GM10266 (cell line): ENCODE measurements around the gene APOA1.
A peak's percentile ranks its signal among the peaks of the same experiment; 100 is the strongest.

Source experiments
- DNase-seq: peaks from one replicate; pipeline ENCODE4 v3.0.0; 2012; ENCODE audit errors: extremely low spot score
- TF ChIP-seq, protein P1 (sequence below): IDR thresholded peaks from 2 replicates; pipeline ENCODE4 v1.5.1; 2012; ENCODE audit warnings: mild to moderate bottlenecking, low read depth; ENCODE audit not compliant: control insufficient read depth, insufficient read depth; ENCODE audit errors: missing control alignments

APOA1 gene

DNA sequence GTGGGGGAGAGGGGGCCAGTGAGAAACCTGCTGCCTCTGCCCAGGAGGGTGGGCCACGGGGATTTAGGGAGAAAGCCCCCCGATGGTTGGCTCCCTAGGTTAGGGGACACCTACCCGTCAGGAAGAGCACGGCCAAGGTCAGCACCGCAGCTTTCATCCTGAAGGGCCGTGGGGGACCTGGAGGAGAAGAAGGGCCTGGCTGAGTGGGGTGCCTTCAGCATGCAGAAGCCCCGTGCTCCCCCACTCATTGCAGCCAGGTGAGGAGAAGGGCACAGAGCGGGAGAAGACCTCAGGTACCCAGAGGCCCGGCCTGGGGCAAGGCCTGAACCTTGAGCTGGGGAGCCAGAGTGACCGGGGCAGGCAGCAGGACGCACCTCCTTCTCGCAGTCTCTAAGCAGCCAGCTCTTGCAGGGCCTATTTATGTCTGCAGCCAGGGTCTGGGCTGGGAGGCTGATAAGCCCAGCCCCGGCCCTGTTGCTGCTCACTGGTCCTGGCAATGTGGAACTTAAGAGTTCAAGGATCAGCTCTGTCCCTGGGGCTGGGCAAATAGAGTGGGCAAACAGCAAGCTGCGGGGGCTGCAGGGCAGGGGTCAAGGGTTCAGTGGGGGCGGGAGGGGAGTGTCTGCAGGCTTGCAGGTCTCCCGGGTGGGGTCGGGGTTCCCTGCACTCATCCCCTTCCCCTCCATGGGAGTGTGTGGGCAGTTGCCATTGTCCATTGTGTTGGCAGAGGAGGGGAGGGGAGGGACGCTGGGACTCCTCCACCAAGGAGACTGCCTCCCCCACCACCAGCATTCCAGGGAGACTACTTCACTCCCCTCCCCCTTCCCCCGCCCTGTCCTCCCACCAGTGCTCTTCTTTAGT is at the start of gene APOA1:
APOA1 (minus strand) TSS at position 392 of the 861 bp plus-strand sequence; CDS start at position 157, 235 bp downstream.
- DNase-seq: no peak
- TF ChIP-seq, protein P1, sequence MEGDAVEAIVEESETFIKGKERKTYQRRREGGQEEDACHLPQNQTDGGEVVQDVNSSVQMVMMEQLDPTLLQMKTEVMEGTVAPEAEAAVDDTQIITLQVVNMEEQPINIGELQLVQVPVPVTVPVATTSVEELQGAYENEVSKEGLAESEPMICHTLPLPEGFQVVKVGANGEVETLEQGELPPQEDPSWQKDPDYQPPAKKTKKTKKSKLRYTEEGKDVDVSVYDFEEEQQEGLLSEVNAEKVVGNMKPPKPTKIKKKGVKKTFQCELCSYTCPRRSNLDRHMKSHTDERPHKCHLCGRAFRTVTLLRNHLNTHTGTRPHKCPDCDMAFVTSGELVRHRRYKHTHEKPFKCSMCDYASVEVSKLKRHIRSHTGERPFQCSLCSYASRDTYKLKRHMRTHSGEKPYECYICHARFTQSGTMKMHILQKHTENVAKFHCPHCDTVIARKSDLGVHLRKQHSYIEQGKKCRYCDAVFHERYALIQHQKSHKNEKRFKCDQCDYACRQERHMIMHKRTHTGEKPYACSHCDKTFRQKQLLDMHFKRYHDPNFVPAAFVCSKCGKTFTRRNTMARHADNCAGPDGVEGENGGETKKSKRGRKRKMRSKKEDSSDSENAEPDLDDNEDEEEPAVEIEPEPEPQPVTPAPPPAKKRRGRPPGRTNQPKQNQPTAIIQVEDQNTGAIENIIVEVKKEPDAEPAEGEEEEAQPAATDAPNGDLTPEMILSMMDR: no peak

DNA sequence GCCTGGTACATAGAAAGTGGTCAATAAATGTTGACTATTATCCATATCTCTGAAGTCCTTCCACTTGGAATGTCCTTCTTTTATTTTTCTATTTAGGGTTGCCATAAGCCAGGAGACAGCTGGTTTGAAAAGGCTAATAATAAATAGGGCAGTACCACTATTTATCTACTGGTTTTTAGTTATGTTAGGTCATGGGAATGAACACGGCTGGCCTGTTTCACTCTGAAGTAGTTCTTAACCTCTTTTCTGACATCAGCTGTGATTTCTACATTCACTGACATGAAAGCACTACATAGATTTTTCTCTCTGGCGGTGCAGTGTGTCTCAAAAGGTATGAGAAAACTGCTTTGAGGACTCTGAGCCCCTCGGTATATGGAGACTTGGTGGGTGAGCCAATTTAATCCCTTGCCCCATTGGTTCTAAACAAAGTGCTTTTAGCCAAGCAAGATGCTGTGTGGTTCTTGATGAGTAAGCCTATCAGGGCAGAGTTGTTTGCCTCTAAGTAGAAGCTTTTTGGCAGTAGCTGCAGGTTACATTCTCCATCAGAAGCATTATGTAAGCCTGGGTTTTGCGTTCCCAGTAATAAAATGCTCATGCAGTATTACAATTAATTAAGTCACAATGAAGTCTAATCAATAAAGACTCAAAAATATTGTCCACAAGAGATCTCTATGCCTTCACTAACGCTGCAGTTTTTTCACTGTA is 48.7 kb upstream of the APOA1 start:
- TF ChIP-seq, protein P1: no peak
- DNase-seq: no peak

DNA sequence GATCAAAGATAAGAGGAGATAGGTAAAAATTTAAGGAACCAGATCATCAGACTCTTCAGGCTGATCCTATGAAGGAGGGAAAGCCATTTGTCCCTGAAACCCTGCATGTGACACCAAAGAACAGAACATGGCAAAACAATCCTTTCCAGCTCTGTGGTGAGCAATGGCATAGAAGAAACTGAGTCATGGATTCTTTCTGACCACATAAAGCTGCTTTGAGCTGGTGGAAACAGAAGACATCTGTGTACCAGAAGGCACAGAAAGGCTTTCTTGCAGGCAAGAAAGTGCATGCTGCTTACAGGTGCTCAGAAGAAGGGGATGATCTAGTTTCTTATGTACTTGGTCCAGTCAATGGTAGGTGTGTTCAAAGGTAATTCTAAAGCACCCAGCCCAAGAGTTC is 45.0 kb upstream of the APOA1 start:
- TF ChIP-seq, protein P1: no peak
- no peak for DNase-seq

DNA sequence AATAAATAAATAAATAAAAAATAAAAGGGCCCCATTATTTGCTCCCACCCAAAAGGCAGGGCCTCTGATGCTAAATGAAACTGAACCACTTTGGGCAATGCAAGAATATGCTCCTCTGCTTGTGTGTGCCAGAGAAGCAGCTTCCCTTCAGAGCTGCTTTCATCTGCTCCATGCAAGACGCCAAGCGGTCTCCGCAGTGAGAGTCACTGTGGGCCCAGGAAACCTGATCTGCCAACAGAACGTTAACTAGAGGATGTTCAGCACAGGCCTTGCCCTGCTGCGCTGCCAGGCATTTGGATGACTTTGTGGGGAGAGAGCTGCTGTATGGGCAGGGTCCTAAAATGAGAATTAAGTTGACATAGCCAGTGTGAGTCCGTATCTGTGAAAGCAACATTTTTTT is 43.7 kb upstream of the APOA1 start:
- TF ChIP-seq, protein P1: no peak
- no peak for DNase-seq

DNA sequence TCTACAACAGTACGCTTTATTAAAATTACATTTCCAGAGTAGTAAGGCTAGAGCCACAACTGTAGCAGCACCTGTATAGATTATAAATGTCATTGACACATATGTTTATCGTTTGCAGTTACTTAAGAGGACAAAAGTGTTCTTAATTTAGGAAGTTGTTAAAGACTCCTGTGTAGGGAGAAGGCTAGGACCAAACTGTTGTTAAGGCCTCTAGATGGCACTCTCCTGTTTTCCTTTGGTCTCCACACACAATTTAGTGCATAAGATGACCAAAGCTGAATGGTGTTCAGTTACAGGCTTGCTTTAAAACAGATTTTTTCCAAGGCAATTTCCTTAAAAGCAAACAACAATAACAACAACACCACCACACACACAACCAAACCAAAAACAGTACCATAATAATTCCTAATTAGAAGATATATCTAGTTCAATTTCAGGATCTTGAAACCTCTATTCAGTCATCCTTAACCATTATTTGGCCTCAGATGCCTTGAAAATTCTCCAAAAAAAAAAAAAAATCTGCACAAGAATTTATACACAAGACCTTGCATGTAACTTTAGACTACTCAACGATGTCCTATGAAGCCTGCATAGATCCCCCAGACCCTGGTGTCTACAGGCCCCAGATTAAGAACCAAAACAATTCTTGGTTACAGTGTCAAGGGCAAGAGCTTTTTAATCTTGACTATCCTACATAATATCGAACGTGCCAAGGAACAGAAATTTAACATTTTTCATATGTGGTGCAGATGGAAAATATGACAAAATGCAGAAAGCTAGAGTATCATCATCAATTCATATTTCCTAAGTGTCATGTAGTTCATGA is 42.6 kb upstream of the APOA1 start:
- TF ChIP-seq, protein P1: peak; percentile 64
- DNase-seq: peak; percentile 60

DNA sequence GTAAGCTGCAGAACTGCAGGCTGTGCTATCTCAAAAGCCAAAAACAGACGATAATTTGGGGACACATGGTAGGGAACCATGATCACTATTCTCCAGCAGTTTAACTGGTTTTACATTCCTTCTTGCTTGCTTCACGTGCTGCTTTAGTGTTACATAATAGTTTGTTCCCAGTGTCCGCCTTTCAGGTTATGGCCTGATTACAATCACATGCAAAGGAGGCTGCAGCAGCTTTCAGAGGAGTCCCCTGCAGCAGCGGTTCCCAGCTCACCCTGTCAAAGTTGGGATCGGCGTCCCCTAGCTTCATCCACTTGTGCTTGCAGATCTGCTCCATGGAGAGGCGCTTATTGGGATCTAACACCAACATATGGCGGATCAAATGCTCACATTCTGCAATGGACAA is 39.2 kb upstream of the APOA1 start:
- TF ChIP-seq, protein P1: no peak
- no peak for DNase-seq

DNA sequence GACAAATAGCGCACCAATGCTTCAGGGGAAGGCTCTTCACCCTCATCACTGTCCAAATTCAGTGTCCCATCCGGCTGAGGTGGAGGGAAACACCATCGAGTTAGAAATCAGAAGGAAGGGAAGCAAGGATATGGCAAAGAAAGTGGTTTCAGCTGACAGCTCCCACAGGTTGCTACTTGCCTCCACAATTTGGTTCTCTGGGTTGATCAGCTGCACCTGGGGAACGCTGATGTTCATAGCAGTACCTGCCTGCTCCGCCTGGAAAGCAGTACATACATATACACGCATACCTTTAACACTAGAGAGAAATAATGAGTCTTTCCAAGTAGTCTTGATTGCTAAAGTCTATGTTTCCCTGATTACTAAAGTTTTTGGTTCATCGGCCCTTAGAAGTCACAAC is 37.8 kb upstream of the APOA1 start:
- TF ChIP-seq, protein P1: no peak
- no peak for DNase-seq
